PC-3 (cell line): Measurements from ENCODE around the gene GRIN3A.

ENCODE experiments used
- EZH2 ChIP-seq: fragments of 300-600 bp; sonication (generic); IDR thresholded peaks from one replicate; pipeline ENCODE4 v1.6.1; 2017; ENCODE audit warnings: antibody characterized with exemption, mild to moderate bottlenecking, low read length; ENCODE audit not compliant: unreplicated experiment
- EZH2phosphoT487 ChIP-seq: fragments of 300-600 bp; sonication (generic); IDR thresholded peaks from 2 replicates; pipeline ENCODE4 v1.6.1; 2018; ENCODE audit warnings: mild to moderate bottlenecking, antibody characterized with exemption, low read length, borderline replicate concordance
- TF ChIP-seq, protein P1 (sequence below): fragments of 300-600 bp; sonication (generic); conservative IDR thresholded peaks from 2 replicates; pipeline ENCODE4 v1.5.1; 2017; ENCODE audit warnings: antibody characterized with exemption, low read depth, mild to moderate bottlenecking, low read length

DNA sequence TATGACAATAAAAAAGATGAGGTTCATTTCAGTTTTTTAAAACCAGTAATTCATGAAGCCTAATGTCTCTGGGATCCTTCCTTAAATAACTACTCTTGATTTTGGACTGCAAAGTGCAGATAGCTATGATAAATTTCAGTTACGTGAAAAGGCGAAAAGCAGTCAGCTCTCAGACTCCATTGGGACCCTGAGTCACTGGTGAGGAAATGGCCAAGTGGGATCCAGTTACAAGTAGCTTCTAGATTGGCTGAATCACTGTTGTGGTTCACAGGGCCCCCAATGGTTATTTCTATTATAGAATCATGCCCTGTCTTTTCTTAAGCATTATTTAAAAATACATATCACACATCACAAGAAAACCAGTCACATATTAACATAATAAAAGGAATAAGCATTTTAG is 112.6 kb downstream of the GRIN3A start:
- TF ChIP-seq, protein P1, sequence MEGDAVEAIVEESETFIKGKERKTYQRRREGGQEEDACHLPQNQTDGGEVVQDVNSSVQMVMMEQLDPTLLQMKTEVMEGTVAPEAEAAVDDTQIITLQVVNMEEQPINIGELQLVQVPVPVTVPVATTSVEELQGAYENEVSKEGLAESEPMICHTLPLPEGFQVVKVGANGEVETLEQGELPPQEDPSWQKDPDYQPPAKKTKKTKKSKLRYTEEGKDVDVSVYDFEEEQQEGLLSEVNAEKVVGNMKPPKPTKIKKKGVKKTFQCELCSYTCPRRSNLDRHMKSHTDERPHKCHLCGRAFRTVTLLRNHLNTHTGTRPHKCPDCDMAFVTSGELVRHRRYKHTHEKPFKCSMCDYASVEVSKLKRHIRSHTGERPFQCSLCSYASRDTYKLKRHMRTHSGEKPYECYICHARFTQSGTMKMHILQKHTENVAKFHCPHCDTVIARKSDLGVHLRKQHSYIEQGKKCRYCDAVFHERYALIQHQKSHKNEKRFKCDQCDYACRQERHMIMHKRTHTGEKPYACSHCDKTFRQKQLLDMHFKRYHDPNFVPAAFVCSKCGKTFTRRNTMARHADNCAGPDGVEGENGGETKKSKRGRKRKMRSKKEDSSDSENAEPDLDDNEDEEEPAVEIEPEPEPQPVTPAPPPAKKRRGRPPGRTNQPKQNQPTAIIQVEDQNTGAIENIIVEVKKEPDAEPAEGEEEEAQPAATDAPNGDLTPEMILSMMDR, result no peak
- TF ChIP-seq EZH2phosphoT487, result no peak
- no peak for TF ChIP-seq EZH2
